Neuron (in vitro differentiated cells): ENCODE measurements around the gene TTLL5.

ENCODE experiments used
- H2AFZ ChIP-seq: one replicate; pipeline ENCODE4 v1.6.1; 2013; ENCODE audit warnings: low read depth, mild to moderate bottlenecking, inconsistent platforms, low read length, moderate library complexity
- H3K27me3 ChIP-seq: one replicate; pipeline ENCODE4 v1.6.1; 2013; ENCODE audit warnings: low read length; ENCODE audit not compliant: insufficient read depth
- H3K36me3 ChIP-seq: one replicate; pipeline ENCODE4 v1.6.1; 2013; ENCODE audit warnings: low read length; ENCODE audit not compliant: insufficient read depth
- H3K4me1 ChIP-seq: one replicate; pipeline ENCODE4 v1.6.1; 2013; ENCODE audit warnings: low read length; ENCODE audit not compliant: insufficient read depth
- H3K4me3 ChIP-seq: 2 replicates; pipeline ENCODE4 v1.5.1; 2013; ENCODE audit warnings: mild to moderate bottlenecking, low read length, moderate library complexity
- H3K9me3 ChIP-seq: one replicate; pipeline ENCODE4 v1.6.1; 2013; ENCODE audit warnings: low read length

TTLL5 gene

GRCh38 chr14:75871181-75871880, 210.3 kb downstream of the TTLL5 start:
- Histone ChIP-seq H3K9me3 (no peaks in the 10 kb centered on the region), H3K27me3 (no peaks in the 10 kb centered on the region), H3K4me1 (peaks cover 14% of the 10 kb centered on the region), H3K36me3 (peaks cover 2% of the 10 kb centered on the region), H3K4me3 (no peak overlapping the region), H2AFZ (no peak overlapping the region)

- H2AFZ ChIP-seq: no peak overlapping the region
- no peaks in the 10 kb centered on the region for H3K4me1 ChIP-seq
- H3K9me3 ChIP-seq: no peaks in the 10 kb centered on the region
- no peak overlapping the region for H3K4me3 ChIP-seq
- no peaks in the 10 kb centered on the region for H3K27me3 ChIP-seq
- H3K36me3 ChIP-seq: peaks cover 2% of the 10 kb centered on the region
These were observed 214.9 kb downstream of the TTLL5 start for GRCh38 chr14:75875958-75876357.

GRCh38 chr14:75876530-75876929, 215.5 kb downstream of the TTLL5 start:
- no peaks in the 10 kb centered on the region for H3K9me3 ChIP-seq
- peaks cover 2% of the 10 kb centered on the region for H3K36me3 ChIP-seq
- no peaks in the 10 kb centered on the region for H3K4me1 ChIP-seq
- no peaks in the 10 kb centered on the region for H3K27me3 ChIP-seq
- no peak overlapping the region for H3K4me3 ChIP-seq
- no peak overlapping the region for H2AFZ ChIP-seq

GRCh38 chr14:75877292-75877691, 216.2 kb downstream of the TTLL5 start:
- H2AFZ ChIP-seq: no peak overlapping the region
- no peak overlapping the region for H3K4me3 ChIP-seq
- no peaks in the 10 kb centered on the region for H3K27me3 ChIP-seq
- H3K4me1 ChIP-seq: no peaks in the 10 kb centered on the region
- peaks cover 2% of the 10 kb centered on the region for H3K36me3 ChIP-seq
- H3K9me3 ChIP-seq: no peaks in the 10 kb centered on the region

- no peak overlapping the region for H2AFZ ChIP-seq
- no peaks in the 10 kb centered on the region for H3K36me3 ChIP-seq
- H3K4me3 ChIP-seq: no peak overlapping the region
- no peaks in the 10 kb centered on the region for H3K9me3 ChIP-seq
- no peaks in the 10 kb centered on the region for H3K27me3 ChIP-seq
- no peaks in the 10 kb centered on the region for H3K4me1 ChIP-seq
These were observed 216.8 kb downstream of the TTLL5 start for GRCh38 chr14:75877884-75878283.

GRCh38 chr14:75879031-75879430, 218.0 kb downstream of the TTLL5 start:
- Histone ChIP-seq H3K27me3 (no peaks in the 10 kb centered on the region), H3K4me3 (no peak overlapping the region), H3K36me3 (peaks cover 2% of the 10 kb centered on the region), H3K9me3 (no peaks in the 10 kb centered on the region), H3K4me1 (peaks cover 2% of the 10 kb centered on the region), H2AFZ (no peak overlapping the region)

- Histone ChIP-seq H3K4me1 (peaks cover 2% of the 10 kb centered on the region), H3K9me3 (no peaks in the 10 kb centered on the region), H3K27me3 (no peaks in the 10 kb centered on the region), H3K36me3 (peaks cover 2% of the 10 kb centered on the region), H3K4me3 (no peak overlapping the region), H2AFZ (no peak overlapping the region)
These were observed 219.5 kb downstream of the TTLL5 start for GRCh38 chr14:75880512-75880911.

- Histone ChIP-seq H3K4me3 (no peak overlapping the region), H3K27me3 (no peaks in the 10 kb centered on the region), H3K4me1 (peaks cover 2% of the 10 kb centered on the region), H3K9me3 (no peaks in the 10 kb centered on the region), H2AFZ (no peak overlapping the region), H3K36me3 (peaks cover 5% of the 10 kb centered on the region)
These were observed 220.9 kb downstream of the TTLL5 start for GRCh38 chr14:75881994-75882393.

GRCh38 chr14:75884198-75884611, 223.2 kb downstream of the TTLL5 start:
- Histone ChIP-seq H3K4me3 (no peak overlapping the region), H3K4me1 (peaks cover 2% of the 10 kb centered on the region), H3K27me3 (no peaks in the 10 kb centered on the region), H3K36me3 (peaks cover 5% of the 10 kb centered on the region), H3K9me3 (no peaks in the 10 kb centered on the region), H2AFZ (no peak overlapping the region)

- H3K27me3 ChIP-seq: no peaks in the 10 kb centered on the region
- peaks cover 5% of the 10 kb centered on the region for H3K36me3 ChIP-seq
- H2AFZ ChIP-seq: no peak overlapping the region
- H3K4me1 ChIP-seq: peaks cover 2% of the 10 kb centered on the region
- no peak overlapping the region for H3K4me3 ChIP-seq
- no peaks in the 10 kb centered on the region for H3K9me3 ChIP-seq
These were observed 224.8 kb downstream of the TTLL5 start for GRCh38 chr14:75885829-75886228.

GRCh38 chr14:75886636-75887348, 225.7 kb downstream of the TTLL5 start:
- peaks cover 2% of the 10 kb centered on the region for H3K4me1 ChIP-seq
- no peaks in the 10 kb centered on the region for H3K9me3 ChIP-seq
- no peaks in the 10 kb centered on the region for H3K27me3 ChIP-seq
- H3K4me3 ChIP-seq: no peak overlapping the region
- H2AFZ ChIP-seq: no peak overlapping the region
- H3K36me3 ChIP-seq: peaks cover 5% of the 10 kb centered on the region

- no peak overlapping the region for H2AFZ ChIP-seq
- no peak overlapping the region for H3K4me3 ChIP-seq
- peaks cover 3% of the 10 kb centered on the region for H3K36me3 ChIP-seq
These were observed 227.9 kb downstream of the TTLL5 start for GRCh38 chr14:75888945-75889344.

GRCh38 chr14:75896341-75896740, 235.3 kb downstream of the TTLL5 start:
- no peaks in the 10 kb centered on the region for H3K4me1 ChIP-seq

More at GRCh38 chr14:75888945-75889344, 227.9 kb downstream of the TTLL5 start:
- H3K4me1 ChIP-seq: no peaks in the 10 kb centered on the region
- no peaks in the 10 kb centered on the region for H3K27me3 ChIP-seq
- no peaks in the 10 kb centered on the region for H3K9me3 ChIP-seq

More at GRCh38 chr14:75896341-75896740, 235.3 kb downstream of the TTLL5 start:
- Histone ChIP-seq H3K4me3 (no peak overlapping the region), H3K27me3 (no peaks in the 10 kb centered on the region), H2AFZ (no peak overlapping the region), H3K36me3 (no peaks in the 10 kb centered on the region), H3K9me3 (no peaks in the 10 kb centered on the region)
